ENCODE results near the gene CKS2.
"Not testable (repeated sequence)": the region's sequence is repeated elsewhere in the genome, so short reads cannot be mapped to it uniquely, and the experiment has no call there.

Gene CKS2

GRCh38 chr9:89310475-89311345 is at the start of gene CKS2:
CKS2 (plus strand) TSS chr9:89311195; CDS start chr9:89311293, 98 bp downstream.
- peak; percentile 96 to 100 (median 100) for DNase-seq

DNA sequence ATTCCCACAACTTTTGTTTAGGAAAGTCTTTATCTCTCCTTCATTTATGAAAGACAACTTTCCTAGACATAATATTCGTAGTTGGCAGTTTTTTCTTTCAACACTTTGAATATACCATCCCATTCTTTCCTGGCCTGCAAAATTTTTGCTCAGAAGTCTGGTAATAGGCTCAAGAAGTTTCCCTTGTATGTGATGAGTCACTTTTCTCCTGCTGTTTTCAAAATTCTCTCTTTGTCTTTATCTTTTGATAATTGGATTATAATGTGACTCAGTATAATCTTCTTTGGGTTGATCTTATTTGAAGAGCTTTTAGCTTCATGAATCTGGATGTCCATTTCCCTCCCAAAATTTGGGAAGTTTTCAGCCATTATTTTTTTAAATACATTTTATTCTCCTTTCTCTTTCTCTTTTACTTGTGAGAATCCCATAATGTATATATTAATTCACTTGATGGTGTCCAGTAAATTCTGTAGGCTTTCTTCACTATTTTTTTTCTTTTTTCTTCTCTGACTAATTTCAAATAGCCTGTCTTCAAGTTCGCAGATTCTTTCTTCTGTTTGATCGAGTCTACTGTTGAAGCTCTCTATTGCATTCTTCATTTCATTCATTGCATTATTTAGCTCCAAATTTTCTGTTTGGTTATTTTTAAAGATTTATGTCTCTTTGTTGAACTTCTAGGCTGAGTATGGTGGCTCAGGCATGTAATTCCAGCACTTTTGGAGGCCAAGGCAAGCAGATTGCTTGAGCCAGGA is 37.3 kb upstream of the CKS2 start:
- no peak for DNase-seq

DNA sequence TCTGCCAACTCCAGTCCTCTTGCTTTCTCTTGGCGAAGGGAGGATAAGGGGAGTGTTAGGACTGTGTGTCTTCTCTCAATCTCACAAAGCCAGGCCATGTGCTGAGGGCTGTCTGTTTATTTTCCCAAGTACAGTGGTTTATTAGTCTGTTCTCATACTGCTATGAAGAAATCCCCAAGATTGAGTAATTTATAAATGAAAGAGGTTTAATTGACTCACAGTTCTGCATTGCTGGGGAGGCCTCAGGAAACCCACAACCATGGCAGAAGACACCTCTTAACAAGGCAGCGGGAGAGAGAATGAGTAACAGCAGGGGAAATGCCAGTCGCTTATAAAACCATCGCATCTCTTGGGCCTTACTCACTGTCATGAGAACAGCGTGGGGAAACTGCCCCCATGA is 36.2 kb upstream of the CKS2 start:
- DNase-seq: no peak

DNA sequence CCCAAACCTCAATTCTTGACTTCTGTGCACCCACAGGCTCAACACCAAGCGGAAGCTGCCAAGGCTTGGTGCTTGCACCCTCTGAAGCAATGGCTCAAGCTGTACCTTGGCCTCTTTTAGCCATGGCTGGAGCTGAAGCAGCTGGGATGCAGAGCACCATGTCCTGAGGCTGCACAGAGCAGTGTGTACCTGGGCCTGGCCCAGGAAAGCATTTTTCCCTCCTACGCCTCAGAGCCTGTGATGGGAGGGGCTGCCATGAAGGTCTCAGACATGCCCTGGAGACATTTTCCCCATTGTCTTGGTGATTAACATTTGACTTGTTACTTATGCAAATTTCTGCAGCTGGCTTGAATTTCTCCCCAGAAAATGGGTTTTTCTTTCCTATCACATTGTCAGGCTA is 35.0 kb upstream of the CKS2 start:
- not testable (repeated sequence) for DNase-seq

- DNase-seq: no peak
Observed at GRCh38 chr9:89277043-89277442, 34.0 kb upstream of the CKS2 start.

DNA sequence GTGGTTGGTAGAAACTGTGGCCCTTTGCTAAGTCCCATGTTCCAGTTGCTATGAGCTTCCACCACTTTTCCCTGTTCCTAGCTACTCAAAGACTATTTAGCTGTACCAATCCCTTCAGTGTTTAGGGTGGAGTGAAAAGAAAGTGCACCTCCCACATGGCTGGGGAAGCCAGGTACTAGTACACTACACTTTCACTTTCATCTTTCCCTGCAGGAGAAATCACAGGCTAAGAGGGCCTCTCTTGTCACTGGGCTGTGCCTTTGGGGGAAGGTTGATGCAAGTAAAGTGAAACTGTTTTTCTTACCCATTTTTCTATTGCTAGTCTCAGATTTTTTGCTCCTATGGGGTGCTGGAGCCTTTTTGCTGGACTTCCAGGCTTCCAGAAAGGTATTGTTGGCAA is 33.5 kb upstream of the CKS2 start:
- peak in 1 of 6 experiments; percentile 4 for DNase-seq

DNA sequence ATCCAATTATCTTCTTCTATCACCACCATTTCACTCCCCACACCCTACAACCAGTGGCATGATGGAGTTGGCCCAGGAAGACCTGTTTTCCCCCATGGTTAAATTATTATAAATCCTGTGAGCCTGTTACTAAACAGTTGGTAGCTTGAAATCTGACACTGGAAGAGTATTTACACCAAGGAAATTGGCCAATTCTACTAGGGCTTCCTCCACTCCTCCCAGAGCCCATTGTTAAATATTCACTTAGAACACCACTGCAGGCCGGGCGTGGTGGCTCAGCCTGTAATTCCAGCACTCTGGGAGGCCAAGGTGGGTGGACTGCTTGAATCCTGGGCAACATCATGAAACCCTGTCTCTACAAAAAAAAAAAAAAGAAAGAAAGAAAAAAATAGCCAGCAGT is 32.4 kb upstream of the CKS2 start:
- DNase-seq: no peak

- peak in 2 of 6 experiments; percentile 16 to 31 for DNase-seq
Observed at GRCh38 chr9:89278997-89279739, 31.8 kb upstream of the CKS2 start.

GRCh38 chr9:89281106-89281505 is 29.9 kb upstream of the CKS2 start:
- no peak for DNase-seq

- peak in 1 of 6 experiments; percentile 9 for DNase-seq
Observed at GRCh38 chr9:89282248-89282968, 28.6 kb upstream of the CKS2 start.

DNA sequence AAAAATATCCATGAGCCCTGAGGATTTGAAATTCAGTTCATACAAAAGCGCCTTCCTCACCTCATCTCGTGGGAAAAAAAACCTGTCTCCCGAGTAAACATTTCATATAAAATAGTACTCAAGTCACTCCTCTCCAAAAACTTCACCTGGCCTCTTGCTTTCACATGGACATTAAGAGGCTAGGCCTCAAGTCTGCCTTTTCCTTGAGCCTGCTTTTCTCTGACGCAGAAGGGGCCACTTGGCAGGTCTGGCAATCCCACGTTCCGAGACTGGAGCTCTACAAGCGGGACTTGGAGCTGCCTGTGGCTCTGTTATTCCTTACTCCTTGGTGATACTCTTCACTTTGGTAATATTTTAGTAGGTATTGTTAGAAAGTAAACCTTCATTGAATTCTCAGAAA is 26.9 kb upstream of the CKS2 start:
- DNase-seq: no peak

DNA sequence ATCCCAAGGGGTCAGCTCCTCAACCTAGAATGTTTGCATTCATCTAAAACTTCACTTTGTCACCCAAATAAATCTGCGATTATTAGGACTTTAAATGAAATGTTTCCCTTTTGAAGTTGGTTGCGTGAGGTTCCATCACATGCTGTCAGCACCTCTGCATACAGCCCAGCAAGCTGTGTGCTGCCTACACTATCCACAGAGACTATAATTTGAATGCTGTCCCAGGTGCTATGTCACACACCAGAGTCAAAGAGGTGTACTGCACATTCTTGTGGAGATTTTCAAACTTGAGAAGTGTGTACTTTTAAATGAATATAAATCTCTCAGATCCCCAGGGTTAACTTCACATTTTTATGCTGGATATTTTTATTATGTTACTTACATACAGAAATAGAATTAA is 19.3 kb upstream of the CKS2 start:
- DNase-seq: no peak

- DNase-seq: no peak
Observed at GRCh38 chr9:89293014-89293413, 18.0 kb upstream of the CKS2 start.

- no peak for DNase-seq
Observed at GRCh38 chr9:89295400-89295799, 15.6 kb upstream of the CKS2 start.

DNA sequence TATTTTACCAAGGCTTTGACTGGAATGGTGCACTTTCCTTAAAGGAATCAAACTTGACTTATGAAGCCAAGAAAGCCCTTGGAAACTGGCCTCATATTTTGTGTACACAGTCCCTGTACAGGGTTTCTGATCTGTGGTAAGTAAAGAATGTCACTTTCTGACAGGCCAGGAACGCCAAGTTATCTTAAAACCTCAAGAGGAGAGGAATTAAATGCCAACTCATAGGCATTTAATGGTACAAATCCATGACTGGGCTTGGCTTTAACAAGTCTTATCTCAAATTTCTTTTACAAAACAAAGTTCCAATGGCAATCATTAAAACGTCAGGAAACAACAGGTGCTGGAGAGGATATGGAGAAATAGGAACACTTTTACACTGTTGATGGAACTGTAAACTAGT is 9.0 kb upstream of the CKS2 start:
- DNase-seq: not testable (repeated sequence)

DNA sequence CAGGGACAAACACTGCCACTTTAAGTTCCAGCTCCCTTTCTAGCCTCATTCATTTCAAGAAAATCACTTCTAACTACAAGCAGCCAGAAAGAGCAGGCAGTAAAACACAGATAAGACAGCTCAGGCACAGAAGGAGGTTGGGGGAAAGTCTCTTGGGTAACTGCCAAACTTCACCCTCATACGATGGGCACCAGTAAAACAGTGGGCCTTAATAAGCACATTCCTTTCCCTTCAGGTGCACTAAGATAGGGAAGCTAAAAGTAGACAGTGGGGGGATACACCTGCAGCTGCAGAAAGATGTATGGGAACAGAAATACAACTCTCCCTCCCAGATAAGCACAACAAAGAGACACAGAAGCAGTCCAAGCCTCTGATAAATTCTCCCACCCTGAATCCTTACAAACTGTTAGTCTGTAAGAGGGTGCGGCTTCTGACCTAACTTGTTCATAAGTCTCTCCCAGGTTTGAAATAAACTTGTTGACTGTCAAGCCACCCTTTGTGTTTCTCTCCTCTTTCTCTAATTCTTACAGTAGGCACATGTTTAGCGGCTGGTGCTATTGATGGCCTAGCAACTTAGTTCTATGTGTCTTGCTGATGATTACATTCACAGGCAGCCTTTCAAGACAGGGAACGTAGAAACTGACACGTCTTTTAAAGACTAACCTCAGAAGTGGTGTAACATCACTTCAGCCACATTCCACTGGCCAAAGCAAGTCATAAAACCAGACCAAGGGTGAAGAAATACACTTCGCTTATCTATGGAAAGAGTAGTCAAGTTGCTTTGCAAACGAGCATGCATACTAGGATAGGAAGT is 6.8 kb upstream of the CKS2 start:
- no peak for DNase-seq

GRCh38 chr9:89304834-89305188 is 6.2 kb upstream of the CKS2 start:
- DNase-seq: no peak

DNA sequence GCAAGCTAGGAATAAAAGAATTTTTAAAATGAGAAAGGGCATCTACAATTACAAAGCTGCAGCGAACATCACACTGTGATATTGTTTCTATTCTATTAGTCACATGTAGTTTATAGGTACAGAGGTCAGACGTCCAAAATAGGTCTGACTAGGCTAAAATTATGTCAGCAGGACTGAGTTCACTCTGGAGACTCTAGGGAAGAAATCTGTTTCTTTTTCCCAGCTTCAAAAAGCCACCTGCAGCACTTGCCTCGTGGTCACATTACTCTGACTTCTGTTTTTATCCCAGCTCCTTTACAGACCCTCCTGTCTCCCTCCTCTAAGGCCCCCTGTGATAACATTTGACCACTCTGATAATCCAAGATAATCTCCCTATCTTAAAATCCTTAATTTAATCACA is 5.1 kb upstream of the CKS2 start:
- no peak for DNase-seq

GRCh38 chr9:89309166-89309565 is 1.8 kb upstream of the CKS2 start:
- DNase-seq: no peak

GRCh38 chr9:89309608-89310474 is 1.2 kb upstream of the CKS2 start:
- no peak for DNase-seq

Measured in stimulated activated naive CD4-positive, alpha-beta T cell (primary cell).